Measurements from ENCODE around the gene IFT43. TPM values are rescaled to one million over a fixed set of nuclear protein-coding genes. Genes with fewer than 3 reads are reported as not detected.

The IFT43 gene
- total and polyA plus RNA-seq, 4 donors: 42.1 to 64.0 (median 53.4) TPM

DNA sequence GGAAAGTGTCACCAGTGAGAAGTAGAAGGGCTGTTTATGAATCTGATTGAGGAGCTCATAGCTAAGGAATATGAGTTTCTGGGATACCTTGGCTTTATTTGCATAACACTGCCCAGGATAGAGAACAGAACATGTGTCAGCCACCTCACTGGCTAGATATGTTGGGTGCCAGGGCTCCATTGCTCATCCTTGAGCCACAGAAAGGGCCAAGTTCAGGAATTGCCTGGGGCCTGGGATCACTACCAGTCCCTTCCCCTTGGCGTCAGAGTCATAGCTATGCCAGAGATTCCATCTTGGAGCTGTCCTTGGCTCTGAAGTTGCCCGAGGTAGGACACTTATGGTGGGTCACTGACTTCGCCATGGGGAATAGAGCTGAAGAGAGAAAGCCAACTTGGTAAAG lies 49.0 kb downstream of the IFT43 start:
- 94 to 95% methylated on average over 3 of the region's 3 CpGs for WGBS, 2 donors
- no peaks in the 10 kb centered on the region for H3K9me3 ChIP-seq (ENCODE audit: control insufficient read depth, low read length)
- intact Hi-C loops (cut with DNase I): no loop called here
- no peak overlapping the region for H3K27ac ChIP-seq (ENCODE audit: low read depth in 1 of 2, low read length in 2 of 2)
- no peaks in the 10 kb centered on the region for H3K27me3 ChIP-seq (ENCODE audit: control insufficient read depth in 1 of 2, insufficient read depth in 2 of 2, low read length in 1 of 2)
- no peaks in the 10 kb centered on the region for H3K4me1 ChIP-seq (ENCODE audit: control insufficient read depth in 1 of 2, insufficient read depth in 2 of 2, low read length in 2 of 2)
- H3K36me3 ChIP-seq (ENCODE audit: control insufficient read depth in 1 of 2, insufficient read depth in 2 of 2, low read length in 1 of 2): peaks cover 0 to 6% of the 10 kb centered on the region in 2 donors
- no peak overlapping the region for H3K4me3 ChIP-seq (ENCODE audit: low read length in 2 of 2)
- no peak for ATAC-seq (ENCODE audit: low FRiP score)
- DNase-seq: no peak

DNA sequence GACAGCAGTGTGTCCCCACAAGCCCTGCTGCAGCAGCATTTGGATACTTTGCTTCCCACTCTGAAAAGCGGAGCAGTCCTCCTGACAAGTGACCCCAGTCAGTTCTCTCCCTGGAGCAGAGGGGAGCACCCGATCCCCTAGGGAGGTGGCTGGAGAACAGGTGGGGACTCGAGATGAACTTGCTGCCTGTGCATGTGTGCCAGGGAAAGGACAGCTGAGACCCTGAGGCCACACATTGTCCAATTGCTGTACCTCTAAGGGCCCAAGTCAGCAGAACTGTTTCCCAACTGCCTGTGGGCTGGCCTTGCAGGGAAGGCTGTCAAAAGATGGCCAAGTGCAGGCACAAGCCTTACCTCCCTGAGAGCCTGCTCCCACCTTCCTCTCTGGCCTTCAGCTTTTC lies 55.1 kb downstream of the IFT43 start:
- ATAC-seq (ENCODE audit: low FRiP score) (no peak), DNase-seq (no peak)
- no peak overlapping the region for H3K27ac ChIP-seq (ENCODE audit: low read depth in 1 of 2, low read length in 2 of 2)
- WGBS, 2 donors: 87 to 90% methylated on average over 3 of the region's 3 CpGs
- no peaks in the 10 kb centered on the region for H3K27me3 ChIP-seq (ENCODE audit: control insufficient read depth in 1 of 2, insufficient read depth in 2 of 2, low read length in 1 of 2)
- H3K4me3 ChIP-seq (ENCODE audit: low read length in 2 of 2): no peak overlapping the region
- H3K9me3 ChIP-seq (ENCODE audit: control insufficient read depth, low read length): no peaks in the 10 kb centered on the region
- intact Hi-C loops (cut with DNase I): no loop called here
- H3K36me3 ChIP-seq (ENCODE audit: control insufficient read depth in 1 of 2, insufficient read depth in 2 of 2, low read length in 1 of 2): peaks cover 0 to 3% of the 10 kb centered on the region in 2 donors
- no peaks in the 10 kb centered on the region for H3K4me1 ChIP-seq (ENCODE audit: control insufficient read depth in 1 of 2, insufficient read depth in 2 of 2, low read length in 2 of 2)

DNA sequence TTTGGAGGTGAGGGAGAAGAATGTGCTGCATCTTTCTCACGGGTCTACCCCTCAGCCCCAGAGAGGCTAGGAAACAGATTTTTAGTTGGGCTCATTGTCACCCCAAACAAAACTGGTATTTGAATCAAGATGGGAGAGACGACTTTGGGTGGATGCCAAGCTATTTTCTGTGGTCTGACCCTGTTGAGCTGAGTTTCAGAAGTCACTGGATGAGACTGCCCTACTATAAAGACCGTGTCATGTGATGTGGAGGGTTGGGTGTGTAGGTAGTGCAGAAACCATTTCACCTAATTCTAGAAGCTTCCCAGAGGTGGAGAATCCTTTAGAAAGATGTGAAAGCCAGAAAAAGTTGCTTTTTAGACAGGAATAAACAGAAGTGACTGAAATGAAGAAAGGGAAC lies 60.2 kb downstream of the IFT43 start:
- DNase-seq (no peak), ATAC-seq (ENCODE audit: low FRiP score) (no peak)
- Histone ChIP-seq H3K4me3 (ENCODE audit: low read length in 2 of 2) (no peak overlapping the region), H3K4me1 (ENCODE audit: control insufficient read depth in 1 of 2, insufficient read depth in 2 of 2, low read length in 2 of 2) (no peaks in the 10 kb centered on the region), H3K36me3 (ENCODE audit: control insufficient read depth in 1 of 2, insufficient read depth in 2 of 2, low read length in 1 of 2) (peaks cover 0 to 3% of the 10 kb centered on the region in 2 donors), H3K27me3 (ENCODE audit: control insufficient read depth in 1 of 2, insufficient read depth in 2 of 2, low read length in 1 of 2) (no peaks in the 10 kb centered on the region), H3K27ac (ENCODE audit: low read depth in 1 of 2, low read length in 2 of 2) (no peak overlapping the region), H3K9me3 (ENCODE audit: control insufficient read depth, low read length) (no peaks in the 10 kb centered on the region)
- WGBS, 2 donors: 69 to 71% methylated on average over 3 of the region's 3 CpGs
- intact Hi-C loops (cut with DNase I): no loop called here

DNA sequence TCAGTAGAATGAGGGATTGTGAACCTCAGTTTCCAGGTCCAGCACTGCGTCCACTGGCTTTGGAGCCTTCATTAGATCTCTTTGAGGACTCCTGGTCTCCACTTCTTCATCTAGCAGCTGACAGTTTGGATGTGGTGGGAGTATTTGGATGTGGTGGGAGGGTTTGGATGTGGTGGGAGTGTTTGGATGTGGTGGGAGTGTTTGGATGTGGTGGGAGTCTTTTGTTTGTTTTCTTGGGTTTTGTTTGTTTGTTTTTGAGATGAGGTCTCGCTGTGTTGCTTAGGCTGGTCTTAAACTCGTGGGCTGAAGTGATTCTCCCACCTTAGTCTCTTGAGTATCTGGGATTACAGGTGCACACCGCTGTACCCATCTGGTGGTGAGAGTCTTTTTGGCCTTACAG lies 64.7 kb downstream of the IFT43 start:
- WGBS, 2 donors: 83 to 88% methylated on average over 4 of the region's 4 CpGs
- no peak overlapping the region for H3K27ac ChIP-seq (ENCODE audit: low read depth in 1 of 2, low read length in 2 of 2)
- no peak for DNase-seq

DNA sequence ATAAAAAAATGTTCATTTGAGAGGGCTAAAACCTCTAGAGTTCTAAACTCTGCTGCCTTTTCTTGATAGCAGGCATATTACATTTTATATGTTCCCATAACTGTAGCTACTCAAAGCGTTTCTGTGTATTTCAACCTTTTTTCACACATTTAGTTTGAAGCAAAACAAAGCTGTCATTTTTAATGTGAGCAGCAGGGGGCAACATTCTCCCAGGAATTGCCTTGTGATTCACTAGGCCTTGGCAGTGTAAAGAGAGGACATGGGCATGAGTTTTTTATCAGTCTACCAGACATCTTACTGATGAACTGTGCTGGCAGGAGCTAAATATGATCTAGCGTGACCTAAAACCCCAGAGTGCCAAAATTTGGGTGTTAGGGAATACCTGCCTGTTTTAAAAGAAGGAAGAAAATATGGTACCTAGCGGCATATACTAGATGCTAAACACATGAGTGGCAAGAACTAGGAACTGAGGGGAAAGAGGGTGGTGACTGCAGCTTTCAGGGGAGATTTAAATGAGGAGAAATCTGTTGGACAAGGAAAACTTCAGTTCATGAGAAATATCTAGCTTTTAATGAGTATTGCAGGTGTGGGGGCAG lies 65.3 kb downstream of the IFT43 start:
- no peak for ATAC-seq (ENCODE audit: low FRiP score)
- no peaks in the 10 kb centered on the region for H3K9me3 ChIP-seq (ENCODE audit: control insufficient read depth, low read length)
- 38 to 40% methylated on average over 3 of the region's 3 CpGs for WGBS, 2 donors
- H3K27me3 ChIP-seq (ENCODE audit: control insufficient read depth in 1 of 2, insufficient read depth in 2 of 2, low read length in 1 of 2): no peaks in the 10 kb centered on the region
- no peak for DNase-seq
- intact Hi-C loops (cut with DNase I): loop anchor here (5.0 to 10.0 kb wide), 3 partner anchors 146 to 334 kb away; no protein-coding TSS in a partner anchor
- no peak overlapping the region for H3K4me3 ChIP-seq (ENCODE audit: low read length in 2 of 2)
- H3K4me1 ChIP-seq (ENCODE audit: control insufficient read depth in 1 of 2, insufficient read depth in 2 of 2, low read length in 2 of 2): no peaks in the 10 kb centered on the region
- H3K27ac ChIP-seq (ENCODE audit: low read depth in 1 of 2, low read length in 2 of 2): no peak overlapping the region
- no peaks in the 10 kb centered on the region for H3K36me3 ChIP-seq (ENCODE audit: control insufficient read depth in 1 of 2, insufficient read depth in 2 of 2, low read length in 1 of 2)

More for the DNA sequence above, 64.7 kb downstream of the IFT43 start:
- no peak for ATAC-seq (ENCODE audit: low FRiP score)
- H3K9me3 ChIP-seq (ENCODE audit: control insufficient read depth, low read length): no peaks in the 10 kb centered on the region
- H3K4me3 ChIP-seq (ENCODE audit: low read length in 2 of 2): no peak overlapping the region
- H3K36me3 ChIP-seq (ENCODE audit: control insufficient read depth in 1 of 2, insufficient read depth in 2 of 2, low read length in 1 of 2): no peaks in the 10 kb centered on the region
- no peaks in the 10 kb centered on the region for H3K27me3 ChIP-seq (ENCODE audit: control insufficient read depth in 1 of 2, insufficient read depth in 2 of 2, low read length in 1 of 2)
- no peaks in the 10 kb centered on the region for H3K4me1 ChIP-seq (ENCODE audit: control insufficient read depth in 1 of 2, insufficient read depth in 2 of 2, low read length in 2 of 2)
- intact Hi-C loops (cut with DNase I): loop anchor here (5.0 to 10.0 kb wide), 3 partner anchors 145 to 335 kb away; no protein-coding TSS in a partner anchor

DNA sequence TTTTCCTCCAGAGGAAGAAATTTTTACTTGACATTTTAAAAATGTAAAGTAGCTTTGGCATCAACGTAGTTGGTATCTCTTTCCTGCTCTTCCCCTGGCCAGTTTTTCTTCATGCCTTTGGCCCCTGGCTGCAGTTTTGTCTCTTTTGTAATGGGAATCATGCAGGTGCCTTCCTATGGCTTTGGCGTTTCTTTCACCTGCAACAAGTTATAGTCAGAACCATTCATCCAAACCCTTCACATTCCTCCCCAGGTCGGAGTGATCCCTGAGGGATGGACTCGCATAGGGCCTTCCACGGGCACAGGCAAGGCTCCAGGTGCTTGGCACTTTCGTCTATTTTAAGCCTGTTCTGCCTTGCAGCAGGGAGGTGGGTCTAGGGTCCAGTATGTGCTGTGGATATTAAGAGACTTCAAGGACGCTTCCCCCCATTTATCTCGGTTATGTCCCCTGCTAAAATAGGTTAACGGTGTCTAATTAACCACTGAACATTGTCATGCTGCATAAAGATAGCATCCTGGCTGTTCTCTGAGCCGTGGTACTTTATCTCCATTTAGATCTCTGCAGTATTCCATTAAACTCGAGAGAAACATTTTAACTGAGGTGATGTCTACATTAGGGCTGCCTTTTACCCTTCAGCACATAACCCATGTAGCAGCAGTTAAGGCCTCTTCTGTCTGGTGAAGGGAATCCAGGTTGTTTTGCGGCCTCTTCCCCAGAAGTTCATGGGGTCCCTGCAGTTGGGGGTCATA lies 66.3 kb downstream of the IFT43 start:
- Histone ChIP-seq H3K36me3 (ENCODE audit: control insufficient read depth in 1 of 2, insufficient read depth in 2 of 2, low read length in 1 of 2) (no peaks in the 10 kb centered on the region), H3K4me3 (ENCODE audit: low read length in 2 of 2) (no peak overlapping the region), H3K27ac (ENCODE audit: low read depth in 1 of 2, low read length in 2 of 2) (no peak overlapping the region), H3K27me3 (ENCODE audit: control insufficient read depth in 1 of 2, insufficient read depth in 2 of 2, low read length in 1 of 2) (no peaks in the 10 kb centered on the region), H3K9me3 (ENCODE audit: control insufficient read depth, low read length) (no peaks in the 10 kb centered on the region), H3K4me1 (ENCODE audit: control insufficient read depth in 1 of 2, insufficient read depth in 2 of 2, low read length in 2 of 2) (no peaks in the 10 kb centered on the region)
- intact Hi-C loops (cut with DNase I): loop anchor here (2.0 to 10.0 kb wide), 4 partner anchors 147 to 333 kb away; no protein-coding TSS in a partner anchor
- DNase-seq (no peak), ATAC-seq (ENCODE audit: low FRiP score) (no peak)
- WGBS, 2 donors: 79 to 82% methylated on average over 12 of the region's 12 CpGs

DNA sequence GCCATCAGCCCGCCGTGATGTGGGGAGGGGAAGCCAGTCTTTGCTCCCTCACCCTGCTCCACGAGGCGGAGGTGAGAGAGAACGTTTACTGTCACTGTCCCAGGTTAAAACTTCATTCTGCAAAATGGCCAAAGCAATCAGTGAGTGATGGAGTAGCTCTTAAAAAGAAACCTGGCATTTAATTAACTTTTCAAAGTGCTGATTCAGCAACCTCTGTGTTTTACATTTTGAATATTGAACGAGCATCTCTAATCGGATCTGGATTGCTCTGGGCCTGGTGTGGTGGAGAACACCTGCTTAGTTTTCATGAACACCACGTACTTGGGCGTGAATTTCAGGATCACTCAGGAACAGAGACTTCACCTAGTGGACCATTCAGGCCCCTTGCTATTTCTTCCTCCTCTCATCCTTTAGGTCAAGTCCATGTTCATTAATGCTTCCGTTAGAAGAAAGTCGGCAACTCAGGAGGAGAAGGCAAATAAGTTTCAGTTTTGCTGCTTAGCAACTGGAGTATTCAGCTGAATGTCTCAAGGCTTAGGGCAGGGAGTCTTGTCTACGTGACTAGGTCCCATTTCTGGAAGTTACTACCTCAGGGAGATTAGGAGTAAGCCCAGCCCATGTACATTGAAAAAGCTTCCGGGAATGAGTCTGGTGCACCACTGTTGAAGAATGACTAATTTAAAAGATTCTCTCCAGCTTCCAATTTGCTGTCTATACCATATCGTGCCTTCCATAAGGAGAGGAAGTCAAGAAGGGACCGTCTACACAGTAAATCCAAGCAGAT lies 68.2 kb downstream of the IFT43 start:
- no peaks in the 10 kb centered on the region for H3K27me3 ChIP-seq (ENCODE audit: control insufficient read depth in 1 of 2, insufficient read depth in 2 of 2, low read length in 1 of 2)
- no peaks in the 10 kb centered on the region for H3K36me3 ChIP-seq (ENCODE audit: control insufficient read depth in 1 of 2, insufficient read depth in 2 of 2, low read length in 1 of 2)
- H3K9me3 ChIP-seq (ENCODE audit: control insufficient read depth, low read length): no peaks in the 10 kb centered on the region
- DNase-seq (no peak), ATAC-seq (ENCODE audit: low FRiP score) (no peak)
- intact Hi-C loops (cut with DNase I): loop anchor here (2.0 to 10.0 kb wide), 4 partner anchors 149 to 331 kb away; no protein-coding TSS in a partner anchor
- 86 to 87% methylated on average over 15 of the region's 15 CpGs for WGBS, 2 donors
- H3K4me1 ChIP-seq (ENCODE audit: control insufficient read depth in 1 of 2, insufficient read depth in 2 of 2, low read length in 2 of 2): no peaks in the 10 kb centered on the region
- no peak overlapping the region for H3K4me3 ChIP-seq (ENCODE audit: low read length in 2 of 2)
- H3K27ac ChIP-seq (ENCODE audit: low read depth in 1 of 2, low read length in 2 of 2): no peak overlapping the region

DNA sequence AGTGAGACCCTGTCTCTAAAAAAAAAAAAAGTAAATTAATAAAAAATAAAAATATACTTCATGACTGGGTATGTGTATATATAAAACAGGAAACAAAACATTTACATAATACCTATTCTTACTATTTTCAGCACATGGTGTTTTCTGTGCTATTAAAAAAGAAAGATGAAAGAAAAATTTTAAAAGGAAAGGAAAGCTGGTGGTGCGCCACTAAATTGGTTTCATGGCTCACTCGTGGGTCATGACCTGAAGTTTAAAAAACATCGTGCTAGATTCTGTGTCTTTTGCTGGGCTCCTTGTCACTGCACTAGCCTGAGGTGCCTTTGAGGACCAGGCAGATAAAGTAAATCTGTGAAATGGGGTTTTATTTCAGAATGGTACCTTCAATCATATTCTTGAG lies 69.8 kb downstream of the IFT43 start:
- Histone ChIP-seq H3K36me3 (ENCODE audit: control insufficient read depth in 1 of 2, insufficient read depth in 2 of 2, low read length in 1 of 2) (peaks cover 0 to 5% of the 10 kb centered on the region in 2 donors), H3K27ac (ENCODE audit: low read depth in 1 of 2, low read length in 2 of 2) (no peak overlapping the region), H3K4me1 (ENCODE audit: control insufficient read depth in 1 of 2, insufficient read depth in 2 of 2, low read length in 2 of 2) (no peaks in the 10 kb centered on the region), H3K27me3 (ENCODE audit: control insufficient read depth in 1 of 2, insufficient read depth in 2 of 2, low read length in 1 of 2) (no peaks in the 10 kb centered on the region), H3K4me3 (ENCODE audit: low read length in 2 of 2) (no peak overlapping the region), H3K9me3 (ENCODE audit: control insufficient read depth, low read length) (no peaks in the 10 kb centered on the region)
- WGBS, 2 donors: 41 to 47% methylated on average over 3 of the region's 3 CpGs
- no peak for DNase-seq
- no peak for ATAC-seq (ENCODE audit: low FRiP score)
- intact Hi-C loops (cut with DNase I): loop anchor here (10.0 kb wide), 2 partner anchors 151 to 329 kb away; no protein-coding TSS in a partner anchor

Data from aorta (tissue), 5 donors.